Measurements from ENCODE around the gene ANKRD13A. TPM values are rescaled to one million over a fixed set of nuclear protein-coding genes. Genes with fewer than 3 reads are reported as not detected.
"Not testable (repeated sequence)": the region's sequence is repeated elsewhere in the genome, so short reads cannot be mapped to it uniquely, and the experiment has no call there.

Gene ANKRD13A
- total RNA-seq, 1 experiment from 2014 or later: 75.0 TPM

GRCh38 chr12:110050927-110051326 lies 51.7 kb downstream of the ANKRD13A start:
- H3K27me3 ChIP-seq: no peaks in the 10 kb centered on the region
- no peaks in the 10 kb centered on the region for H3K36me3 ChIP-seq
- DNase-seq: no peak
- no peaks in the 10 kb centered on the region for H3K9me3 ChIP-seq
- H3K4me3 ChIP-seq: no peak overlapping the region

GRCh38 chr12:110055375-110056352 lies 56.4 kb downstream of the ANKRD13A start:
- not testable (repeated sequence) for H3K36me3 ChIP-seq, H3K4me3 ChIP-seq, H3K9me3 ChIP-seq, H3K27me3 ChIP-seq
- peak; percentile 82 for DNase-seq

- not testable (repeated sequence) for H3K36me3 ChIP-seq, H3K4me3 ChIP-seq, H3K27me3 ChIP-seq, DNase-seq, H3K9me3 ChIP-seq
Observed at GRCh38 chr12:110056643-110057042, 57.4 kb downstream of the ANKRD13A start.

GRCh38 chr12:110058875-110059615 lies 59.8 kb downstream of the ANKRD13A start:
- Histone ChIP-seq H3K4me3 (no peak overlapping the region), H3K36me3 (no peaks in the 10 kb centered on the region), H3K27me3 (no peaks in the 10 kb centered on the region), H3K9me3 (no peaks in the 10 kb centered on the region)
- no peak for DNase-seq

GRCh38 chr12:110059651-110060000 lies 60.4 kb downstream of the ANKRD13A start:
- no peaks in the 10 kb centered on the region for H3K9me3 ChIP-seq
- no peak overlapping the region for H3K4me3 ChIP-seq
- H3K36me3 ChIP-seq: no peaks in the 10 kb centered on the region
- DNase-seq: no peak
- H3K27me3 ChIP-seq: no peaks in the 10 kb centered on the region

- no peaks in the 10 kb centered on the region for H3K36me3 ChIP-seq
- no peaks in the 10 kb centered on the region for H3K9me3 ChIP-seq
- no peak for DNase-seq
- H3K4me3 ChIP-seq: no peak overlapping the region
- H3K27me3 ChIP-seq: no peaks in the 10 kb centered on the region
Observed at GRCh38 chr12:110062241-110062640, 63.0 kb downstream of the ANKRD13A start.

- DNase-seq: no peak
- Histone ChIP-seq H3K9me3 (no peaks in the 10 kb centered on the region), H3K27me3 (no peaks in the 10 kb centered on the region), H3K4me3 (no peak overlapping the region), H3K36me3 (no peaks in the 10 kb centered on the region)
Observed at GRCh38 chr12:110065540-110065939, 66.3 kb downstream of the ANKRD13A start.

- DNase-seq: peak; percentile 47
Observed at GRCh38 chr12:110067531-110067930, 68.3 kb downstream of the ANKRD13A start.

GRCh38 chr12:110068115-110068514 lies 68.9 kb downstream of the ANKRD13A start:
- not testable (repeated sequence) for H3K36me3 ChIP-seq, DNase-seq, H3K27me3 ChIP-seq, H3K9me3 ChIP-seq, H3K4me3 ChIP-seq

More at GRCh38 chr12:110067531-110067930, 68.3 kb downstream of the ANKRD13A start:
- H3K27me3 ChIP-seq: no peaks in the 10 kb centered on the region
- H3K9me3 ChIP-seq: no peaks in the 10 kb centered on the region
- no peak overlapping the region for H3K4me3 ChIP-seq
- H3K36me3 ChIP-seq: no peaks in the 10 kb centered on the region

GRCh38 chr12:110068654-110069053 lies 69.4 kb downstream of the ANKRD13A start:
- no peaks in the 10 kb centered on the region for H3K27me3 ChIP-seq
- no peaks in the 10 kb centered on the region for H3K9me3 ChIP-seq
- H3K36me3 ChIP-seq: no peaks in the 10 kb centered on the region
- no peak overlapping the region for H3K4me3 ChIP-seq
- no peak for DNase-seq

GRCh38 chr12:110071504-110071903 lies 72.3 kb downstream of the ANKRD13A start:
- no peak for DNase-seq
- Histone ChIP-seq H3K9me3 (no peaks in the 10 kb centered on the region), H3K27me3 (no peaks in the 10 kb centered on the region), H3K36me3 (no peaks in the 10 kb centered on the region), H3K4me3 (no peak overlapping the region)

- no peak overlapping the region for H3K4me3 ChIP-seq
Observed at GRCh38 chr12:110071967-110072366, 72.7 kb downstream of the ANKRD13A start.

GRCh38 chr12:110072636-110073035 lies 73.4 kb downstream of the ANKRD13A start:
- not testable (repeated sequence) for H3K36me3 ChIP-seq, DNase-seq, H3K4me3 ChIP-seq, H3K27me3 ChIP-seq, H3K9me3 ChIP-seq

More at GRCh38 chr12:110071967-110072366, 72.7 kb downstream of the ANKRD13A start:
- H3K36me3 ChIP-seq: no peaks in the 10 kb centered on the region
- no peaks in the 10 kb centered on the region for H3K27me3 ChIP-seq
- DNase-seq: no peak
- no peaks in the 10 kb centered on the region for H3K9me3 ChIP-seq

- peak; percentile 78 for DNase-seq
- Histone ChIP-seq H3K36me3 (no peaks in the 10 kb centered on the region), H3K9me3 (no peaks in the 10 kb centered on the region), H3K4me3 (peak overlapping the region; percentile 46), H3K27me3 (no peaks in the 10 kb centered on the region)
Observed at GRCh38 chr12:110073049-110073831, 74.0 kb downstream of the ANKRD13A start.

GRCh38 chr12:110074089-110074488 lies 74.9 kb downstream of the ANKRD13A start:
- Histone ChIP-seq H3K4me3 (no peak overlapping the region), H3K27me3 (no peaks in the 10 kb centered on the region), H3K36me3 (no peaks in the 10 kb centered on the region), H3K9me3 (no peaks in the 10 kb centered on the region)
- DNase-seq: no peak

- no peaks in the 10 kb centered on the region for H3K36me3 ChIP-seq
- DNase-seq: no peak
- H3K4me3 ChIP-seq: no peak overlapping the region
- no peaks in the 10 kb centered on the region for H3K27me3 ChIP-seq
- H3K9me3 ChIP-seq: no peaks in the 10 kb centered on the region
Observed at GRCh38 chr12:110075880-110076279, 76.7 kb downstream of the ANKRD13A start.

- Histone ChIP-seq H3K27me3 (no peaks in the 10 kb centered on the region), H3K9me3 (no peaks in the 10 kb centered on the region), H3K36me3 (no peaks in the 10 kb centered on the region), H3K4me3 (no peak overlapping the region)
- no peak for DNase-seq
Observed at GRCh38 chr12:110077800-110078199, 78.6 kb downstream of the ANKRD13A start.
